ENCODE data around the gene CAPRIN1. TPM values are rescaled to one million over a fixed set of nuclear protein-coding genes. Genes with fewer than 3 reads are reported as not detected.

The CAPRIN1 gene
- total and polyA plus RNA-seq, 10 of the 15 experiments (the other 5 are each of a cell fraction or from before 2014, with no cell fraction given): 50.4 to 228 (median 191) TPM

DNA sequence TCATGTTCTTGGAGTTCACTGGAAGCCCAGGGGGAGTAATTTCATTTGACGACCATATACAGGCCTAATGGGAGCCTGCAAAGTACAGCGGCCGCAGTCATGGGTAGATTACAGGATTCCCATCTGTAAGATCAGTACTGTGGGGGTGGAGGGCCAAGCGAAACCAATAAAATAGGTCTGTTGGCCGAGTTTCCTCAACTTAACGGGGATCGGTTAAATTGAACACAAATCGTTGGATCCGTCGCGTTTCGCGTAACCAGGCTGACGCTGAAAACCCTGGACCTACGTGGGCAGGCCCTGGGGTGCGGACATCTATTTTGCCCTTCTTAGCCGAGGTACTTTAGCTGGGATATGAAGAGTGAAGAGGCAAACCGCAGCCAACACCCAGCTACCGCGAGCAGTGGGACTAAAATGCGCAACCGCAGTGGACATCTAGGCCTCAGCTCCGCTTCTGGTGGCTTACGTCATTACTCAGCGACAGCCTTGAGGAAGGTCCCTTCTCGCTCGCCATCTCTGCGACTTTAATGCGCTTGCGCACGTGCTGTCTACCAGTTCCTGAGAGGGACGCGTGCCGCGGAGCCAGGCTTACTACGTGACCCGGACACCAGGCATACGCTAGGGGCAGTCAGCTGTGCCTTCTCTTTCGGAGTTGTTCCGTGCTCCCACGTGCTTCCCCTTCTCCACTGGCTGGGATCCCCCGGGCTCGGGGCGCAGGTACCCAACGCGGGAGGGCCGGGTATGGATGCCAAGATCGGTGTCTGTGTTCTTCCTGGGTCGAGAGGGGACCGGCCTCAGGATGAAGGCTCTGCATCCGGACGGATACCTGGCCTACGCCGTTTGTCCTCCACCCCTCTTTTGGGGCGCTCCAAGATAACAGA lies 53.8 kb downstream of the CAPRIN1 start, which contains the start of gene NAT10 (continued):
- no peak for TF ChIP-seq E2F4 (IDR thresholded peaks at IDR 0.05; ENCODE audit: low read depth, low read length)
- TF ChIP-seq, protein P1, sequence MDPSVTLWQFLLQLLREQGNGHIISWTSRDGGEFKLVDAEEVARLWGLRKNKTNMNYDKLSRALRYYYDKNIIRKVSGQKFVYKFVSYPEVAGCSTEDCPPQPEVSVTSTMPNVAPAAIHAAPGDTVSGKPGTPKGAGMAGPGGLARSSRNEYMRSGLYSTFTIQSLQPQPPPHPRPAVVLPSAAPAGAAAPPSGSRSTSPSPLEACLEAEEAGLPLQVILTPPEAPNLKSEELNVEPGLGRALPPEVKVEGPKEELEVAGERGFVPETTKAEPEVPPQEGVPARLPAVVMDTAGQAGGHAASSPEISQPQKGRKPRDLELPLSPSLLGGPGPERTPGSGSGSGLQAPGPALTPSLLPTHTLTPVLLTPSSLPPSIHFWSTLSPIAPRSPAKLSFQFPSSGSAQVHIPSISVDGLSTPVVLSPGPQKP (IDR thresholded peaks at IDR 0.05; ENCODE audit: low read depth, low read length): 0 out of 2 replicates have a peak, but pooled peaks have one; percentile 49
- TF ChIP-seq IRF4 (IDR thresholded peaks at IDR 0.05; ENCODE audit: low read depth, low read length): peak; percentile 72
- TF ChIP-seq MLLT1 (IDR thresholded peaks at IDR 0.05): peak; percentile 94
- TF ChIP-seq MEF2A (IDR thresholded peaks at IDR 0.05; ENCODE audit: insufficient read depth, low read depth, low read length): peak; percentile 66; the same call in 1 of the 2 replicates
- TF ChIP-seq ZZZ3 (IDR thresholded peaks at IDR 0.05; ENCODE audit: control insufficient read depth, insufficient read length, low read depth): no peak
- TF ChIP-seq NFXL1 (IDR thresholded peaks at IDR 0.05; ENCODE audit: borderline replicate concordance): no peak
- TF ChIP-seq PAX5 (IDR thresholded peaks at IDR 0.05; ENCODE audit: borderline replicate concordance, low read depth, low read length): peak; percentile 68; the same call in 1 of the 2 replicates
- TF ChIP-seq ZNF384 (IDR thresholded peaks at IDR 0.05; ENCODE audit: borderline replicate concordance, low read depth, low read length): no peak
- no peak for TF ChIP-seq PRDM15 (CRISPR knock-in tag; IDR thresholded peaks at IDR 0.05)
- 0 out of 2 replicates have a peak, but pooled peaks have one; percentile 43 for TF ChIP-seq PAX8 (IDR thresholded peaks at IDR 0.05)
- TF ChIP-seq PBX3 (IDR thresholded peaks at IDR 0.05; ENCODE audit: insufficient replicate concordance, low read depth, low read length): no peak
- TF ChIP-seq NRF1 (conservative IDR thresholded peaks at IDR 0.05; ENCODE audit: low read depth, low read length): peak; percentile 84
- TF ChIP-seq MEF2B (IDR thresholded peaks at IDR 0.05; ENCODE audit: partially characterized antibody, poor library complexity, severe bottlenecking): peak; percentile 14
- TF ChIP-seq HSF1 (IDR thresholded peaks at IDR 0.05; ENCODE audit: low read depth, low read length): no peak
- TF ChIP-seq SMC3 (IDR thresholded peaks at IDR 0.05; ENCODE audit: borderline replicate concordance, low read length): 0 out of 2 replicates have a peak, but pooled peaks have one; percentile 22

All from GM12878 (cell line).